Prostate gland (tissue), 2 donors: ENCODE results near the gene MPHOSPH9. TPM values are rescaled to one million over a fixed set of nuclear protein-coding genes. Genes with fewer than 3 reads are reported as not detected.
"Not testable (repeated sequence)": the region's sequence is repeated elsewhere in the genome, so short reads cannot be mapped to it uniquely, and the experiment has no call there.

Experiments used
- DNase-seq: peaks from one replicate; pipeline ENCODE4 v3.0.0-alpha.2; 2019; ENCODE audit warnings: low spot score
- H3K27ac ChIP-seq, 2 donors: fragments of 200-600 bp; sonication (generic); 2 replicates each; pipeline ENCODE4 v1.5.1; 2017 to 2019
- H3K27me3 ChIP-seq: fragments of 200-600 bp; sonication (generic); replicated peaks from 2 replicates; pipeline ENCODE4 v1.5.1; 2019; ENCODE audit not compliant: insufficient read depth
- H3K36me3 ChIP-seq, 2 donors: fragments of 200-600 bp; sonication (generic); 1 replicate in 1 of 2; 2 replicates in 1 of 2; pipeline versions ENCODE4 v1.5.1 to v1.8.1; 2017 to 2019
- H3K4me1 ChIP-seq: fragments of 200-600 bp; sonication (generic); replicated peaks from 2 replicates; pipeline ENCODE4 v1.5.1; 2019
- H3K4me3 ChIP-seq, 2 donors: fragments of 200-600 bp; sonication (generic); 2 replicates each; pipeline ENCODE4 v1.5.1; 2017 to 2019
- H3K9me3 ChIP-seq: fragments of 200-600 bp; sonication (generic); 2 replicates; pipeline ENCODE4 v1.5.1; 2017
- CTCF ChIP-seq, 4 experiments: fragments of 200-600 bp in 2 of 4; fragments of 450-650 bp in 2 of 4; sonication (generic) in 2 of 4; IDR thresholded peaks; 1 replicate in 3 of 4; 2 replicates in 1 of 4; pipeline ENCODE4 v1.5.1; 2016 to 2019; ENCODE audit warnings: antibody characterized with exemption in 4 of 4, mild to moderate bottlenecking in 2 of 4, moderate library complexity in 2 of 4
- POLR2A ChIP-seq: fragments of 450-650 bp; IDR thresholded peaks from one replicate; pipeline ENCODE4 v1.6.1; 2016; ENCODE audit warnings: antibody characterized with exemption, mild to moderate bottlenecking
- POLR2AphosphoS5 ChIP-seq: sonication (generic); formaldehyde crosslinking; IDR thresholded peaks from one replicate; pipeline ENCODE4 v1.6.1; 2017; ENCODE audit warnings: antibody characterized with exemption
- WGBS: methylation state at CpG from one replicate; pipeline ENCODE4 v1.1.5; 2018; 5-methylcytosine and 5-hydroxymethylcytosine counted together
- intact Hi-C: fragments of 100-400 bp; cut with DNase I; formaldehyde crosslinking; loops from one replicate; pipeline ENCODE4 v1.14.2; 2022
- total RNA-seq, 2 donors: library from RNA; depleted of rRNA; stranded (reverse); fragments of >200 nt; gene quantifications; one replicate each; pipeline ENCODE4 v1.1.0, GENCODE V29; 2016

MPHOSPH9 gene
- total RNA-seq, 2 donors from 2014 or later, result 24.3 to 25.0 TPM

DNA sequence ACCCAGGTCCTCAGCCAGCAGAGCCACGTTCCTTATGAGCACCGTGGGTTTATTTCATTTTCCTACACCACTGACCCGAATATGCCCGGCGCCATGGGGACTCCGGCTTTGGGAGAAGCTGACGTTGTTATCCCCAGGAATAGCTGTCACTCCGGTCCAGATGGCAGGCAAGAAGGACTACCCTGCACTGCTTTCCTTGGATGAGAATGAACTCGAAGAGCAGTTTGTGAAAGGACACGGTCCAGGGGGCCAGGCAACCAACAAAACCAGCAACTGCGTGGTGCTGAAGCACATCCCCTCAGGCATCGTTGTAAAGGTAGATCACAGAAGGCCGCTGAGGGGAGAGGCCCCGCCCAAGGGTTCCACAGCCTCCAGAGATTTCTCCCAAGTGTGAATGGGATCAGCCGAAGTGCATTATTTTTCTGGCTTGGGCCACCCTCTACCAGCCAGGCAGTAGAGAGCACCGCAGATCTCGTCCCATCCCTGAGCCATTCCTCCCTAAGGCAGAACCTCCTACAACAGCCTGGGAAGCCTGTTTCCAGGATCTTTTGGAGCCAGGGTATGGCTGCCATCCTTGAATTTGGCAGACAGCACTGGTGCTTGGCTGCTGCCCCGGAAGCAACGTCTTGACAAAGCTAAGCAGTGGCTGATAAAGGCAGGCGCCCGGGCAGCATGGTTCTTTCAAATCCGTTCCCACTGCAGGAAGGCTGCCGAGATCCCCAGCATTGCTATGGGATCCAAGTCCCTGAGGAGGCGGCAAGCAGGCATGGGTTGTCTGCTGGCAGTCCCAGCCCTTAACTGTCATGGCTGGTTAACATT is 20.9 kb upstream of the MPHOSPH9 start:
- no peaks in the 10 kb centered on the region for H3K27me3 ChIP-seq
- intact Hi-C loops, result no loop called here
- no peak overlapping the region for H3K4me3 ChIP-seq
- 55% methylated on average over 24 of the region's 24 CpGs for WGBS
- H3K4me1 ChIP-seq, result peaks cover 14% of the 10 kb centered on the region
- DNase-seq, result peak; percentile 38
- no peaks in the 10 kb centered on the region for H3K9me3 ChIP-seq
- TF ChIP-seq POLR2AphosphoS5, result peak; percentile 35
- no peak for TF ChIP-seq CTCF (IDR thresholded peaks at IDR 0.05)
- no peak for TF ChIP-seq POLR2A
- H3K27ac ChIP-seq, result peak overlapping the region; percentile 36 to 60
- H3K36me3 ChIP-seq, result no peaks in the 10 kb centered on the region

GRCh38 chr12:123252365-123252764 is 19.4 kb upstream of the MPHOSPH9 start:
- 66% methylated on average over 9 of the region's 9 CpGs for WGBS
- H3K4me3 ChIP-seq, H3K27me3 ChIP-seq, H3K9me3 ChIP-seq, H3K36me3 ChIP-seq, H3K4me1 ChIP-seq, DNase-seq, intact Hi-C loops: not testable (repeated sequence)
- H3K27ac ChIP-seq, result peak overlapping the region in 1 of 2 donors; percentile 62

GRCh38 chr12:123251403-123252076 is 18.6 kb upstream of the MPHOSPH9 start:
- DNase-seq, result no peak
- Histone ChIP-seq H3K36me3 (no peaks in the 10 kb centered on the region), H3K4me1 (peaks cover 9% of the 10 kb centered on the region), H3K4me3 (no peak overlapping the region), H3K9me3 (no peaks in the 10 kb centered on the region), H3K27ac (peak overlapping the region; percentile 27 to 62), H3K27me3 (no peaks in the 10 kb centered on the region)
- no peak for TF ChIP-seq POLR2AphosphoS5
- no peak for TF ChIP-seq POLR2A
- no peak for TF ChIP-seq CTCF (IDR thresholded peaks at IDR 0.05)
- 56% methylated on average over 8 of the region's 8 CpGs for WGBS
- intact Hi-C loops, result no loop called here

DNA sequence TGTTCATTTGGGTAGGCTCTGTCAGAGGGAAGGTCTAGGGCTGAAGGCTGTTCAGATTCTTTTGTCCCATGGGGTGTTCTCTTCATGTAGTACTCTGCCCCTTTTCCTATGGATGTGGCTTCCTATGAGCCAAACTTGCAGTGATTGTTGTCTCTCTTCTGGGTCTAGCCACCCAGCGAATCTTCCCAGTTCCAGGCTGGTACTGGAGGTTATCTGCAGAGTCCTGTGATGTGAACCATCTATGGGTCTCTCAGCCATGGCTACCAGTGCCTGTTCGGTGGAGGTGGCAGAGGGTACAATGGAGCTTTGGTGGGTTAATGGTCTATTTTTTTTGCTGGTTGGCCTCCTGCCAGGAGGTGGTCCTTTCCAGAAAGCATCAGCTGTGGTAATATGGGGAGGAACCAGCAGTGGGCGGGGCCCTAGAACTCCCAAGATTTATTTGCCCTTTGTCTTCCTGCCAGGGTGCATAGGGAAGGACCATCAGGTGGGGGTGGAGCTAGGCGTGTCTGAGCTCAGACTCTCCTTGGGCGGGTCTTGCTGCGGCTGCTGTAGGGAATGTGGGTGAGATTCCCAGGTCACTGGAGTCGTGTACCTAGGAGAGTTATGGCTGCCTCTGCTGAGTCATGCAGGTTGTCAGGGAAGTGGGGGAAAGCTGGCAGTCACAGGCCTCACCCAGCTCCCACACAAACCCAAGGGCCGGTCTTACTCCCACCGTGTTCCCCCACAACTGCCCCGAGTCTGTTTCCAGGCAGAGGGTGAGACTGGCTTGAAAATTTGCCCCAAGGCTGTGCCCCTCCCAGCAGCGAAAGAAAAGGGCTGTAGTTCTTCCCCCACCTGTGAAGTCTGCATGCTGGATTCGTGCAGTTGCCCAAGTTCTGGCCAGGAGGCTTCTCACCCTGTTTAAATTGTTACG is 17.8 kb upstream of the MPHOSPH9 start:
- intact Hi-C loops, result no loop called here
- 48% methylated on average over 13 of the region's 13 CpGs for WGBS
- peaks cover 9% of the 10 kb centered on the region for H3K4me1 ChIP-seq

GRCh38 chr12:123248996-123249741 is 16.2 kb upstream of the MPHOSPH9 start:
- WGBS, result 97% methylated on average over 25 of the region's 26 CpGs
- H3K4me3 ChIP-seq, intact Hi-C loops, H3K4me1 ChIP-seq, H3K9me3 ChIP-seq, DNase-seq, H3K36me3 ChIP-seq, H3K27ac ChIP-seq, H3K27me3 ChIP-seq: not testable (repeated sequence)

More for the DNA sequence above, 17.8 kb upstream of the MPHOSPH9 start:
- no peak overlapping the region for H3K4me3 ChIP-seq
- H3K36me3 ChIP-seq, result no peaks in the 10 kb centered on the region
- TF ChIP-seq POLR2AphosphoS5, result peak; percentile 45
- no peak for TF ChIP-seq POLR2A
- TF ChIP-seq CTCF (IDR thresholded peaks at IDR 0.05), result no peak
- peak; percentile 69 for DNase-seq
- peak overlapping the region; percentile 27 to 62 for H3K27ac ChIP-seq
- no peaks in the 10 kb centered on the region for H3K27me3 ChIP-seq
- no peaks in the 10 kb centered on the region for H3K9me3 ChIP-seq

- H3K4me1 ChIP-seq, H3K9me3 ChIP-seq, DNase-seq, intact Hi-C loops, H3K27me3 ChIP-seq, H3K4me3 ChIP-seq, H3K27ac ChIP-seq, H3K36me3 ChIP-seq: not testable (repeated sequence)
- WGBS, result 100% methylated on average over 2 of the region's 2 CpGs
These were observed 15.2 kb upstream of the MPHOSPH9 start for GRCh38 chr12:123248129-123248528.
